ENCODE measurements around the gene ZDHHC11B. TPM values are rescaled to one million over a fixed set of nuclear protein-coding genes. Genes with fewer than 3 reads are reported as not detected.
"Not testable (repeated sequence)": the region's sequence is repeated elsewhere in the genome, so short reads cannot be mapped to it uniquely, and the experiment has no call there.

Gene ZDHHC11B
- total and polyA plus RNA-seq, 2 donors from 2014 or later = 4.4 to 5.4 TPM

- Histone ChIP-seq H3K9ac (ENCODE audit: low read length in 3 of 3) (no peak overlapping the region), H3K36me3 (ENCODE audit: control insufficient read depth in 2 of 3, insufficient read depth in 3 of 3, low read length in 3 of 3) (no peaks in the 10 kb centered on the region), H3K4me1 (ENCODE audit: control insufficient read depth in 2 of 3, insufficient read depth in 2 of 3, low read depth in 1 of 3, low read length in 3 of 3) (peaks cover 0 to 8% (median 3%) of the 10 kb centered on the region in 3 donors), H3K27me3 (ENCODE audit: control insufficient read depth, insufficient read depth, low read length) (peaks cover 2% of the 10 kb centered on the region), H3K9me3 (ENCODE audit: control insufficient read depth in 2 of 3, insufficient read depth in 1 of 3, low read length in 3 of 3) (no peaks in the 10 kb centered on the region), H3K4me3 (ENCODE audit: low read length in 3 of 3) (no peak overlapping the region), H3K27ac (ENCODE audit: low read depth in 2 of 2, low read length in 2 of 2) (no peak overlapping the region)
- TF ChIP-seq CTCF (IDR thresholded peaks at IDR 0.05; ENCODE audit: borderline replicate concordance, extremely low read depth, insufficient read depth) = no peak
- FAIRE-seq = no peak
- intact Hi-C loops (cut with DNase I) = no loop called here
- DNase-seq = peak in 1 of 5 donors; percentile 15
Observed at GRCh38 chr5:763397-763796, 21.1 kb downstream of the ZDHHC11B start.

GRCh38 chr5:762996-763395 lies 21.5 kb downstream of the ZDHHC11B start:
- peak in 1 of 5 donors; percentile 26 for DNase-seq
- H3K27ac ChIP-seq (ENCODE audit: low read depth in 2 of 2, low read length in 2 of 2); H3K27me3 ChIP-seq (ENCODE audit: control insufficient read depth, insufficient read depth, low read length); H3K9ac ChIP-seq (ENCODE audit: low read length in 3 of 3); intact Hi-C loops (cut with DNase I); H3K36me3 ChIP-seq (ENCODE audit: control insufficient read depth in 2 of 3, insufficient read depth in 3 of 3, low read length in 3 of 3); H3K4me3 ChIP-seq (ENCODE audit: low read length in 3 of 3); FAIRE-seq; H3K4me1 ChIP-seq (ENCODE audit: control insufficient read depth in 2 of 3, insufficient read depth in 2 of 3, low read depth in 1 of 3, low read length in 3 of 3); H3K9me3 ChIP-seq (ENCODE audit: control insufficient read depth in 2 of 3, insufficient read depth in 1 of 3, low read length in 3 of 3): not testable (repeated sequence)

GRCh38 chr5:761854-762710 lies 22.4 kb downstream of the ZDHHC11B start:
- TF ChIP-seq CTCF (IDR thresholded peaks at IDR 0.05; ENCODE audit: borderline replicate concordance, extremely low read depth, insufficient read depth) = no peak
- peaks cover 2% of the 10 kb centered on the region for H3K27me3 ChIP-seq (ENCODE audit: control insufficient read depth, insufficient read depth, low read length)
- H3K4me1 ChIP-seq (ENCODE audit: control insufficient read depth in 2 of 3, insufficient read depth in 2 of 3, low read depth in 1 of 3, low read length in 3 of 3) = peaks cover 0 to 13% (median 8%) of the 10 kb centered on the region in 3 donors
- no peak overlapping the region for H3K9ac ChIP-seq (ENCODE audit: low read length in 3 of 3)
- H3K36me3 ChIP-seq (ENCODE audit: control insufficient read depth in 2 of 3, insufficient read depth in 3 of 3, low read length in 3 of 3) = no peaks in the 10 kb centered on the region
- no peak overlapping the region for H3K27ac ChIP-seq (ENCODE audit: low read depth in 2 of 2, low read length in 2 of 2)
- intact Hi-C loops (cut with DNase I) = no loop called here
- H3K4me3 ChIP-seq (ENCODE audit: low read length in 3 of 3) = no peak overlapping the region
- DNase-seq (peak in 1 of 5 donors; percentile 86), FAIRE-seq (no peak)
- no peaks in the 10 kb centered on the region for H3K9me3 ChIP-seq (ENCODE audit: control insufficient read depth in 2 of 3, insufficient read depth in 1 of 3, low read length in 3 of 3)

GRCh38 chr5:761059-761771 lies 23.3 kb downstream of the ZDHHC11B start:
- H3K27ac ChIP-seq (ENCODE audit: low read depth in 2 of 2, low read length in 2 of 2) = no peak overlapping the region
- FAIRE-seq (no peak), DNase-seq (no peak)
- H3K4me1 ChIP-seq (ENCODE audit: control insufficient read depth in 2 of 3, insufficient read depth in 2 of 3, low read depth in 1 of 3, low read length in 3 of 3) = peaks cover 0 to 13% (median 8%) of the 10 kb centered on the region in 3 donors
- no peaks in the 10 kb centered on the region for H3K36me3 ChIP-seq (ENCODE audit: control insufficient read depth in 2 of 3, insufficient read depth in 3 of 3, low read length in 3 of 3)
- H3K27me3 ChIP-seq (ENCODE audit: control insufficient read depth, insufficient read depth, low read length) = peaks cover 2% of the 10 kb centered on the region
- H3K9ac ChIP-seq (ENCODE audit: low read length in 3 of 3) = no peak overlapping the region
- intact Hi-C loops (cut with DNase I) = no loop called here
- no peaks in the 10 kb centered on the region for H3K9me3 ChIP-seq (ENCODE audit: control insufficient read depth in 2 of 3, insufficient read depth in 1 of 3, low read length in 3 of 3)
- H3K4me3 ChIP-seq (ENCODE audit: low read length in 3 of 3) = no peak overlapping the region
- TF ChIP-seq CTCF (IDR thresholded peaks at IDR 0.05; ENCODE audit: borderline replicate concordance, extremely low read depth, insufficient read depth) = no peak
